Endodermal cell (in vitro differentiated cells): ENCODE results near the gene NGFR. TPM values are rescaled to one million over a fixed set of nuclear protein-coding genes. Genes with fewer than 3 reads are reported as not detected.
A peak's percentile ranks its signal among the peaks of the same experiment; 100 is the strongest.

ENCODE experiments used
- DNase-seq: peaks from one replicate; pipeline ENCODE4 v3.0.0-alpha.2; 2017
- H3K27ac ChIP-seq: 2 replicates; pipeline ENCODE4 v1.5.1; 2013; ENCODE audit warnings: mild to moderate bottlenecking, low read depth, low read length, moderate library complexity
- H3K27me3 ChIP-seq: 2 replicates; pipeline ENCODE4 v1.6.1; 2013; ENCODE audit warnings: mild to moderate bottlenecking, low read length, moderate library complexity; ENCODE audit not compliant: insufficient read depth, control insufficient read depth, poor library complexity, severe bottlenecking
- H3K36me3 ChIP-seq: 2 replicates; pipeline ENCODE4 v1.7.0; 2013; ENCODE audit warnings: mild to moderate bottlenecking, low read length, moderate library complexity; ENCODE audit not compliant: control insufficient read depth, insufficient read depth
- H3K4me1 ChIP-seq: one replicate; pipeline ENCODE4 v1.7.0; 2013; ENCODE audit warnings: low read length; ENCODE audit not compliant: control insufficient read depth, insufficient read depth
- H3K4me3 ChIP-seq: 2 replicates; pipeline ENCODE4 v1.5.1; 2013; ENCODE audit warnings: mild to moderate bottlenecking, low read length, moderate library complexity
- H3K9ac ChIP-seq: 2 replicates; pipeline ENCODE4 v1.6.1; 2013; ENCODE audit warnings: mild to moderate bottlenecking, low read length, moderate library complexity; ENCODE audit not compliant: poor library complexity, severe bottlenecking; ENCODE audit errors: extremely low read depth
- H3K9me3 ChIP-seq: 2 replicates; pipeline ENCODE4 v1.6.1; 2013; ENCODE audit warnings: mild to moderate bottlenecking, low read length, moderate library complexity; ENCODE audit not compliant: control insufficient read depth
- H3K27ac Mint-ChIP-seq: 2 replicates; pipeline ENCODE4 v1.8.0; 2020; ENCODE audit warnings: mixed read lengths
- H3K27me3 Mint-ChIP-seq: 2 replicates; pipeline ENCODE4 v1.8.0; 2021; ENCODE audit warnings: mild to moderate bottlenecking, mixed read lengths; ENCODE audit not compliant: insufficient read depth
- H3K36me3 Mint-ChIP-seq: 2 replicates; pipeline ENCODE4 v1.8.0; 2020; ENCODE audit warnings: low read depth, mixed read lengths
- H3K4me1 Mint-ChIP-seq: 2 replicates; pipeline ENCODE4 v1.8.0; 2020; ENCODE audit warnings: mixed read lengths
- H3K4me3 Mint-ChIP-seq: 2 replicates; pipeline ENCODE4 v1.8.0; 2020; ENCODE audit warnings: mild to moderate bottlenecking, moderate library complexity, mixed read lengths
- H3K9me3 Mint-ChIP-seq: 2 replicates; pipeline ENCODE4 v1.8.0; 2020; ENCODE audit warnings: mild to moderate bottlenecking, mixed read lengths
- CTCF ChIP-seq: fragments of 200-600 bp; sonication (generic); conservative IDR thresholded peaks from 2 replicates; pipeline ENCODE4 v1.5.0; 2021; ENCODE audit warnings: antibody characterized with exemption, mild to moderate bottlenecking
- WGBS, 2 experiments: methylation state at CpG; one replicate each; pipeline versions ENCODE4 v1.1.5 to v1.1.7; 2013; ENCODE audit warnings: missing lambda C conversion rate in 2 of 2, mixed read lengths in 1 of 2; ENCODE audit not compliant: insufficient coverage in 1 of 2, insufficient read length in 1 of 2; 5-methylcytosine and 5-hydroxymethylcytosine counted together
- total RNA-seq, 2 donors: library from RNA; stranded (reverse); fragmentation: NEBNext Ultra II Directional in 1 of 2; extraction: Animal tissue kit (Norgen Biotek cat#: 25700) in 1 of 2; gene quantifications; 2 replicates in 1 of 2; 3 replicates in 1 of 2; pipeline ENCODE4 v1.2.1, GENCODE V29; 2021

NGFR gene
- total RNA-seq, 2 donors from 2014 or later: 1.3 to 1.6 TPM

- H3K9ac ChIP-seq: no peak overlapping the region
- H3K36me3 ChIP-seq: no peaks in the 10 kb centered on the region
- no peak overlapping the region for H3K4me3 ChIP-seq
- TF ChIP-seq CTCF: no peak
- WGBS, 2 experiments: 80 to 91% methylated on average over 1 to 5 of the region's 6 CpGs
- H3K27ac ChIP-seq: no peak overlapping the region
- H3K27me3 ChIP-seq: peaks cover 48% of the 10 kb centered on the region
- peaks cover 56% of the 10 kb centered on the region for H3K27me3 Mint-ChIP-seq
- H3K4me1 Mint-ChIP-seq: peaks cover 14% of the 10 kb centered on the region
- H3K4me3 Mint-ChIP-seq: no peak overlapping the region
- peaks cover 6% of the 10 kb centered on the region for H3K4me1 ChIP-seq
- no peaks in the 10 kb centered on the region for H3K9me3 ChIP-seq
- H3K27ac Mint-ChIP-seq: no peak overlapping the region
- DNase-seq: no peak
- H3K9me3 Mint-ChIP-seq: no peaks in the 10 kb centered on the region
- H3K36me3 Mint-ChIP-seq: no peaks in the 10 kb centered on the region
Measured at GRCh38 chr17:49490276-49490675, 4.8 kb upstream of the NGFR start.

GRCh38 chr17:49491192-49491769 is 3.8 kb upstream of the NGFR start:
- WGBS, 2 experiments: 63 to 79% methylated on average over 3 to 5 of the region's 5 CpGs
- no peak overlapping the region for H3K4me3 Mint-ChIP-seq

GRCh38 chr17:49494399-49494985 is 601 bp upstream of the NGFR start:
- Histone ChIP-seq H3K36me3 (no peaks in the 10 kb centered on the region), H3K27me3 (peaks cover 88% of the 10 kb centered on the region), H3K27ac (no peak overlapping the region), H3K9ac (no peak overlapping the region), H3K4me3 (no peak overlapping the region), H3K9me3 (no peaks in the 10 kb centered on the region), H3K4me1 (peaks cover 5% of the 10 kb centered on the region)
- no peak for TF ChIP-seq CTCF
- Mint-ChIP-seq H3K4me1 (peaks cover 5% of the 10 kb centered on the region), H3K36me3 (no peaks in the 10 kb centered on the region), H3K9me3 (no peaks in the 10 kb centered on the region), H3K27me3 (peaks cover 89% of the 10 kb centered on the region), H3K4me3 (peak overlapping the region; percentile 53), H3K27ac (no peak overlapping the region)
- WGBS, 2 experiments: 55 to 83% methylated on average over 10 to 17 of the region's 17 CpGs
- DNase-seq: no peak

More at GRCh38 chr17:49491192-49491769, 3.8 kb upstream of the NGFR start:
- peaks cover 66% of the 10 kb centered on the region for H3K27me3 Mint-ChIP-seq
- Histone ChIP-seq H3K27ac (no peak overlapping the region), H3K4me1 (peaks cover 2% of the 10 kb centered on the region), H3K9me3 (no peaks in the 10 kb centered on the region), H3K9ac (no peak overlapping the region), H3K4me3 (no peak overlapping the region), H3K27me3 (peaks cover 58% of the 10 kb centered on the region), H3K36me3 (no peaks in the 10 kb centered on the region)
- peaks cover 12% of the 10 kb centered on the region for H3K4me1 Mint-ChIP-seq
- DNase-seq: no peak
- no peaks in the 10 kb centered on the region for H3K9me3 Mint-ChIP-seq
- H3K27ac Mint-ChIP-seq: no peak overlapping the region
- H3K36me3 Mint-ChIP-seq: no peaks in the 10 kb centered on the region
- TF ChIP-seq CTCF: no peak
